Activated naive CD8-positive, alpha-beta T cell treated with anti-CD3 and anti-CD28 coated beads, Interleukin-2, amount 50 U/mL, for 24 hours (primary cell): ENCODE results near the gene IZUMO4.
"Not testable (repeated sequence)": the region's sequence is repeated elsewhere in the genome, so short reads cannot be mapped to it uniquely, and the experiment has no call there.

Experiments used
- ATAC-seq: fragments of 150-1000 bp; cut with Tn5 transposase; one replicate; pipeline ENCODE4 v1.10.0; 2021
- DNase-seq: peaks from one replicate; pipeline ENCODE4 v3.0.0; 2021
- H3K27ac Mint-ChIP-seq: one replicate; pipeline ENCODE4 v1.8.0; 2021; ENCODE audit warnings: mild to moderate bottlenecking, mixed read lengths
- H3K27me3 Mint-ChIP-seq: one replicate; pipeline ENCODE4 v1.8.0; 2021; ENCODE audit warnings: mixed read lengths
- H3K36me3 Mint-ChIP-seq: one replicate; pipeline ENCODE4 v1.8.0; 2021; ENCODE audit warnings: low read depth, mixed read lengths
- H3K4me1 Mint-ChIP-seq: one replicate; pipeline ENCODE4 v1.8.0; 2021; ENCODE audit warnings: mixed read lengths
- H3K4me3 Mint-ChIP-seq: one replicate; pipeline ENCODE4 v1.8.0; 2021; ENCODE audit warnings: mild to moderate bottlenecking, moderate library complexity, mixed read lengths
- H3K9me3 Mint-ChIP-seq: one replicate; pipeline ENCODE4 v1.8.0; 2021; ENCODE audit warnings: mixed read lengths

The IZUMO4 gene

GRCh38 chr19:2129892-2130770 is 33.4 kb downstream of the IZUMO4 start:
- H3K27me3 Mint-ChIP-seq, result no peaks in the 10 kb centered on the region
- DNase-seq (no peak), ATAC-seq (no peak)
- peaks cover 24% of the 10 kb centered on the region for H3K36me3 Mint-ChIP-seq
- no peak overlapping the region for H3K27ac Mint-ChIP-seq
- no peaks in the 10 kb centered on the region for H3K9me3 Mint-ChIP-seq
- H3K4me1 Mint-ChIP-seq, result no peaks in the 10 kb centered on the region
- no peak overlapping the region for H3K4me3 Mint-ChIP-seq

GRCh38 chr19:2131012-2131975 is 34.6 kb downstream of the IZUMO4 start:
- H3K27ac Mint-ChIP-seq, ATAC-seq, H3K4me1 Mint-ChIP-seq, DNase-seq, H3K27me3 Mint-ChIP-seq, H3K9me3 Mint-ChIP-seq, H3K4me3 Mint-ChIP-seq: not testable (repeated sequence)
- H3K36me3 Mint-ChIP-seq, result peaks cover 19% of the 10 kb centered on the region

GRCh38 chr19:2132191-2132590 is 35.5 kb downstream of the IZUMO4 start:
- H3K27me3 Mint-ChIP-seq, result no peaks in the 10 kb centered on the region
- no peak overlapping the region for H3K27ac Mint-ChIP-seq
- DNase-seq (no peak), ATAC-seq (no peak)
- no peak overlapping the region for H3K4me3 Mint-ChIP-seq
- H3K4me1 Mint-ChIP-seq, result no peaks in the 10 kb centered on the region
- peaks cover 21% of the 10 kb centered on the region for H3K36me3 Mint-ChIP-seq
- H3K9me3 Mint-ChIP-seq, result no peaks in the 10 kb centered on the region

DNA sequence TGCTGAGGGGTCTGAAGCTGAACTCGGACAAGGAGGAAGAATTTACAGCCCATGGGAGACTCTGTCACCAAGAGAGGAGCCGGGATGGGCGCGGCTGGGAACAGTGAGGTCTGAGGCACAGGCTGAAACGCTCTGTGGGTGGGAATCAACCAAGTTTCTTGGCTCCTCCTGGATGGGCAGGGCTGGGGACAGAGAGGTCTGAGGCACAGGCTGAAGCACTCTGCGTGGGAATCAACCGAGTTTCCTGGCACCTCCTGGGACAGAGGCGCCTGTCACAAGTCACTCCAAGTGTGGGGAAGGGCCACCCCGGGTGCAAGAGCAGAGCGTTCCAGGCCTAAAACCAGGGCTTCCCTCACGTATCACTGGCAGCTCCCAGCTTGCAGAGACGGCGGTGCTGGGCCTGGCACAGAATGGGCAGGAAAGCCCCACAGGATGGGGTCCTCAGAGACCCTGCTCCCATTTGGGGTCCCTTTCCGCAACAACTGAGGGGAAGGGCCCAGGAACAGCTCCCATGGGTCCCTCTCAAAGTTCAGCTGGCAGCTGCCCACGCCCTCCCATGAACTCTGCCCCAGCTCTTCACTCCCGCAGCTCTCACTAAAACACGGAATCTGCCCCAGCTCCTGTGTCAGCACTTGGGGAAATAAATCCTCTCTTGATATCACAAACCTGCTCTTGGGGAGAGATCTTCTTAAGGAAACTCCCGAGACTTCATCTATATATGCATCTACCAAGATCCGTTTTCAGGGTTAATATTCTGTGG is 36.2 kb downstream of the IZUMO4 start:
- Mint-ChIP-seq H3K27ac (no peak overlapping the region), H3K27me3 (no peaks in the 10 kb centered on the region), H3K4me3 (no peak overlapping the region), H3K9me3 (no peaks in the 10 kb centered on the region), H3K36me3 (peaks cover 21% of the 10 kb centered on the region), H3K4me1 (no peaks in the 10 kb centered on the region)
- no peak for DNase-seq
- ATAC-seq, result no peak

GRCh38 chr19:2135474-2136402 is 39.0 kb downstream of the IZUMO4 start:
- Mint-ChIP-seq H3K4me3 (no peak overlapping the region), H3K9me3 (no peaks in the 10 kb centered on the region), H3K36me3 (peaks cover 24% of the 10 kb centered on the region), H3K4me1 (peaks cover 9% of the 10 kb centered on the region), H3K27me3 (no peaks in the 10 kb centered on the region), H3K27ac (no peak overlapping the region)
- ATAC-seq (no peak), DNase-seq (no peak)

GRCh38 chr19:2136796-2137195 is 40.1 kb downstream of the IZUMO4 start:
- H3K27me3 Mint-ChIP-seq, result no peaks in the 10 kb centered on the region
- no peak overlapping the region for H3K4me3 Mint-ChIP-seq
- ATAC-seq (no peak), DNase-seq (no peak)
- H3K4me1 Mint-ChIP-seq, result peaks cover 9% of the 10 kb centered on the region
- no peak overlapping the region for H3K27ac Mint-ChIP-seq
- H3K36me3 Mint-ChIP-seq, result peaks cover 23% of the 10 kb centered on the region
- no peaks in the 10 kb centered on the region for H3K9me3 Mint-ChIP-seq

DNA sequence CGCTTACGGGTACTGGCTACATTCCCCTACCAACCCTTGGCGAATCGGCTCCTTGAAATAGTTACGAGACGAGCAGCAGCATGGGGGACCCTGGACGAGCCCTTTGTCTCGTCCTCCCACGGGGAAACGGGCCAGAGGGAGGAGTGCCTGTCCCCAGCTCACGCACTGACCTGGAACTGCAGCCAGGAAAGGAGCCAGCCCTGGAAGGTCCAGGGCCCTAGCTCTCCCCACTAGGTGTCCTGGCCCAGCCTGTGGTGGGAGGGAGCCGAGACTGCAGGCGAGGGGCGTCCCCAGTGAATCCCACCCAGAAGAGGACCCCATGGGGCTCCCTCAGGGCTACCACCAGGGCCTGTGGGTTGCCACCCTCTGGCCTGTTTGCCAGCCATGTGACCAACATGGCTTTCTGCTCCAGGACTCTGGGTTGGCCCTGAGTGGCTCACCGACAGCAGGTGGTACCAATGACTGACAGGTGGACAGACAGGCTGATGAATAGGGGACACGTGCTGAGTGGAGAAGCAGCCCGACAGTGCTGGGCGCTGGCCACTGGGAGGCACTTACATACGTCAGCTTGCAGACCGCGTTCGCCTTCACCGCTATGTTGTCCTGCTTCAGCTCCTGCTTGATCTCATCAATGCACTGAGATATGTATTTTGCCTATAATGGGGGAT is 41.5 kb downstream of the IZUMO4 start:
- DNase-seq, result no peak
- Mint-ChIP-seq H3K9me3 (no peaks in the 10 kb centered on the region), H3K36me3 (peaks cover 13% of the 10 kb centered on the region), H3K27ac (no peak overlapping the region), H3K4me1 (peaks cover 11% of the 10 kb centered on the region), H3K27me3 (no peaks in the 10 kb centered on the region), H3K4me3 (no peak overlapping the region)
- no peak for ATAC-seq

- no peak for DNase-seq
- no peaks in the 10 kb centered on the region for H3K27me3 Mint-ChIP-seq
- peaks cover 14% of the 10 kb centered on the region for H3K4me1 Mint-ChIP-seq
- no peak overlapping the region for H3K27ac Mint-ChIP-seq
- H3K9me3 Mint-ChIP-seq, result no peaks in the 10 kb centered on the region
- no peak overlapping the region for H3K4me3 Mint-ChIP-seq
- no peak for ATAC-seq
- peaks cover 11% of the 10 kb centered on the region for H3K36me3 Mint-ChIP-seq
Observed at GRCh38 chr19:2139385-2140137, 42.8 kb downstream of the IZUMO4 start.

DNA sequence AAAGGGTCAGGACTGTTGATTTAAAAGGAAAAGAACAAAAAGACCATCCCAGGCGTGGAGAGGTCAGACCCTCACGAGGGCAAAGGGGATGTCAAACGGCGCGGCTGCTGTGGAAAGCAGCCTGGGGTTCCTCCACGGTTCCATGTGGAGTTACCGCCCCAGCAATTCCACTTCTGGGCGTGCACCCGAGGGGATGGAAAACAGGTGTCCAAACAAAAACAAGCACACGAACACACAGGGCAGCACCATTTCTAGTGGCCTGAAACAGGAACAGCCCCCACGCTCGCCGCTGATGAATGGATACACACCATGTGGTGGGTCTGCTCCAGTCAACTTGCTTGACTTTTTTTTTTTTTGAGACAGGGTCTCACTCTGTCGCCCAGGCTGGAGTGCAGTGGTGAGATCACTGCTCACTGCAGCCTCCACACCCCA is 43.4 kb downstream of the IZUMO4 start:
- DNase-seq, result no peak
- ATAC-seq, result no peak
- Mint-ChIP-seq H3K9me3 (no peaks in the 10 kb centered on the region), H3K4me3 (no peak overlapping the region), H3K36me3 (peaks cover 11% of the 10 kb centered on the region), H3K4me1 (peaks cover 18% of the 10 kb centered on the region), H3K27me3 (no peaks in the 10 kb centered on the region), H3K27ac (no peak overlapping the region)

DNA sequence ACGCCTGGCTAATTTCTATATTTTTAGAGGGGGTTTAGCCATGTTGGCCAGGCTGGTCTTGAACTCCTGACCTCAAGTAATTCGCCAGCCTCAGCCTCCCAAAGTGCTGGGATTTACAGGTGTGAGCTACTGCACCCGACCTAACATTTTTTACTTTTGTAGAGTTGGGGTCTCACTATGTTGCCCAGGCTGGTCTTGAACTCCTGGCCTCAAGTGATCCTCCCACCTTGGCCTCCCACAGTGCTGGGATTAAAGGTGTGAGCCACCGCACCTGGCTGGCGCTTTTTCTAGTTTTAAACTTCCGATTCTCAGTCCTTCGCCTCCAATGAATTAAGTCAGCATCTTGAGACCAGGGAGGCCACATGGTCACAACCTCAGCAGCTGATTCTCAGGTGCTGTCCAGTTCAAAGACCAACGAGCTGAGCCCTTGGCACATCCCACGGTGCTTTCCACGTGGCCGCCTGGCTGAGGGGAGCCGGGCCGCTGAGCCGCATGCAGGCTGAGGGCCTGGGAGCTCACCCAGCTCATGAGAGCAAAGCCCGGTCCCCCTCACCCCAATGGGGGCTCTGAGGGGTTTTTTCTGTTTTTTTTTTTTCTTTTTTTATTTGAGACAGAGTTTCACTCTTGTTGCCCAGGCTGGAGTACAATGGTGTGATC is 45.6 kb downstream of the IZUMO4 start:
- H3K4me3 Mint-ChIP-seq, result no peak overlapping the region
- no peak for ATAC-seq
- H3K27ac Mint-ChIP-seq, result no peak overlapping the region
- peaks cover 36% of the 10 kb centered on the region for H3K4me1 Mint-ChIP-seq
- peaks cover 9% of the 10 kb centered on the region for H3K36me3 Mint-ChIP-seq
- H3K27me3 Mint-ChIP-seq, result no peaks in the 10 kb centered on the region
- no peaks in the 10 kb centered on the region for H3K9me3 Mint-ChIP-seq
- no peak for DNase-seq

DNA sequence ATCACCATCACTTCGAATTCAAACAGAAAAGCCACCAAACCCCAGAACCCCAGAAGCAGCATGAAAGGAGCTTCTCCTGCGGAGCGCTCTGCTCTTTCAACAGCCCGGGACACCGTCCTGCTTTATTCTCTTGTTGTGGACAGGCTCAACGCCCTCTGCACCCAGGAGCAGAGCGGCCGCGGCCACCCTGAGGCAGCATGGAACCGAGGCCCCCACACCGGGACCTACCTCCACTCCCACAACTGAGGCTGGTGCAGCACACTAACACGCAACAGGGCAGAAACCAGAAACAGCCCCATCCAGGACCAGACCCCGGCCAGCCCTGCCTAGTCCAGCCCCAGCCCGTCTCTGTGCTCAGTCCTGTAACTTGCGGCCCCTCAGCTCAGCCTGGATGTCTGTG is 47.5 kb downstream of the IZUMO4 start:
- Mint-ChIP-seq H3K4me1 (peaks cover 53% of the 10 kb centered on the region), H3K27me3 (no peaks in the 10 kb centered on the region), H3K4me3 (no peak overlapping the region), H3K36me3 (peaks cover 8% of the 10 kb centered on the region), H3K27ac (no peak overlapping the region), H3K9me3 (no peaks in the 10 kb centered on the region)
- ATAC-seq (no peak), DNase-seq (no peak)

GRCh38 chr19:2145831-2146241 is 49.1 kb downstream of the IZUMO4 start:
- no peak for DNase-seq
- H3K27ac Mint-ChIP-seq, result no peak overlapping the region
- H3K4me3 Mint-ChIP-seq, result no peak overlapping the region
- peaks cover 9% of the 10 kb centered on the region for H3K36me3 Mint-ChIP-seq
- H3K4me1 Mint-ChIP-seq, result peaks cover 56% of the 10 kb centered on the region
- H3K9me3 Mint-ChIP-seq, result no peaks in the 10 kb centered on the region
- ATAC-seq, result no peak
- no peaks in the 10 kb centered on the region for H3K27me3 Mint-ChIP-seq
